ENCODE measurements around the gene FBXO48. TPM values are rescaled to one million over a fixed set of nuclear protein-coding genes. Genes with fewer than 3 reads are reported as not detected.

Gene FBXO48
- total RNA-seq, 2 experiments from 2014 or later, result 0.44 to 0.50 TPM

DNA sequence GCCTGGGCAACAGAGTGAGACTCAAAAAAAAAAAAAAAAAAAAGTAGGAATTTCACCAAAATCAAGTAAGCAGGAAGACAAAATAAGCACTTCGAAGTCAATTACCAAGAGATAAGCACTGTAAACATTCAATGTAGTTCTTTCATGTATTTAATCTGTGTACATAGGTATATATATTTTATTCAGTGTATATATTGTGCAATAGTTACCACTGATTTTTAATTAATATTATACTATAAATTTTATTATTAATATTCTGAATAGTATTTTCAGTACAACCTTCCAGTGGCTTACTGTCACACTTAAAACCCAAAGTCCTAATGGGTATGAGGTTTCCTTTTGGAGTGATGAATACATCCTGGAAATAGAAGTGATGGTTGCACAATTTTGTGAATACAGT lies 9.4 kb upstream of the FBXO48 start:
- H3K9me3 Mint-ChIP-seq, result no peaks in the 10 kb centered on the region
- DNase-seq (no peak), ATAC-seq (ENCODE audit: poor library complexity) (no peak)
- H3K36me3 ChIP-seq (ENCODE audit: insufficient read depth, low read length), result no peaks in the 10 kb centered on the region
- no peak overlapping the region for H3K27ac Mint-ChIP-seq
- H3K36me3 Mint-ChIP-seq (ENCODE audit: low read depth), result no peaks in the 10 kb centered on the region
- TF ChIP-seq, protein P1, sequence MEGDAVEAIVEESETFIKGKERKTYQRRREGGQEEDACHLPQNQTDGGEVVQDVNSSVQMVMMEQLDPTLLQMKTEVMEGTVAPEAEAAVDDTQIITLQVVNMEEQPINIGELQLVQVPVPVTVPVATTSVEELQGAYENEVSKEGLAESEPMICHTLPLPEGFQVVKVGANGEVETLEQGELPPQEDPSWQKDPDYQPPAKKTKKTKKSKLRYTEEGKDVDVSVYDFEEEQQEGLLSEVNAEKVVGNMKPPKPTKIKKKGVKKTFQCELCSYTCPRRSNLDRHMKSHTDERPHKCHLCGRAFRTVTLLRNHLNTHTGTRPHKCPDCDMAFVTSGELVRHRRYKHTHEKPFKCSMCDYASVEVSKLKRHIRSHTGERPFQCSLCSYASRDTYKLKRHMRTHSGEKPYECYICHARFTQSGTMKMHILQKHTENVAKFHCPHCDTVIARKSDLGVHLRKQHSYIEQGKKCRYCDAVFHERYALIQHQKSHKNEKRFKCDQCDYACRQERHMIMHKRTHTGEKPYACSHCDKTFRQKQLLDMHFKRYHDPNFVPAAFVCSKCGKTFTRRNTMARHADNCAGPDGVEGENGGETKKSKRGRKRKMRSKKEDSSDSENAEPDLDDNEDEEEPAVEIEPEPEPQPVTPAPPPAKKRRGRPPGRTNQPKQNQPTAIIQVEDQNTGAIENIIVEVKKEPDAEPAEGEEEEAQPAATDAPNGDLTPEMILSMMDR (IDR thresholded peaks at IDR 0.05), result no peak
- H3K27me3 Mint-ChIP-seq, result no peaks in the 10 kb centered on the region
- no peaks in the 10 kb centered on the region for H3K27me3 ChIP-seq (ENCODE audit: control insufficient read depth in 1 of 2, insufficient read depth in 2 of 2, low read length in 2 of 2)
- H3K4me1 ChIP-seq (ENCODE audit: insufficient read depth, low read length), result no peaks in the 10 kb centered on the region
- H3K4me3 ChIP-seq (ENCODE audit: low read length), result no peak overlapping the region
- no peak overlapping the region for H3K27ac ChIP-seq (ENCODE audit: low read depth in 1 of 2, low read length in 2 of 2)
- ChIA-PET POLR2A (no interaction called here), CTCF (interaction anchor here (0.6 to 1.1 kb wide), 2 partner anchors 39 to 143 kb away, joined by 3 to 5 read pairs; no protein-coding TSS in a partner anchor)
- no peak overlapping the region for H3K4me3 Mint-ChIP-seq
- no peaks in the 10 kb centered on the region for H3K9me3 ChIP-seq (ENCODE audit: control insufficient read depth in 1 of 2, insufficient read depth in 1 of 2, low read length in 2 of 2)
- H3K4me1 Mint-ChIP-seq (ENCODE audit: low read depth), result no peaks in the 10 kb centered on the region
- intact Hi-C loops (cut with DNase I, micrococcal nuclease), result no loop called here

DNA sequence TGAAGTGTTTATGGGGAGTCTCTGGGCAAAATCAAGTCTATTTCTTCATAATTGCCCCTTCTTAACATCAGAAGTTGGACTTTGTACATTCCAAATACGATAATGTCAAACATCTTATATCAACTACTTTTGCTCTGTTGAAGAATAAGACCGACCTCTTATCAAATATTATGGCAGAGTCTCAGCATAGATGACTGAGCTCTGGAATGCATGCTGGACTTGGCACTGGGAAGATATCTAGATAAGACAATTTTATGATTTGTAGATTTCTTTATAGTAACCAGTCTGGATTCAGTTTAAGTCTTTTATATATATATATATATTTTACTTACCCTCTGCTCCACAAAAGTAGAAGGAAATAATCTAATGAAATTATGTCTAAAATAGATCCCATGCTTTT lies 8.5 kb upstream of the FBXO48 start:
- no peak overlapping the region for H3K27ac ChIP-seq (ENCODE audit: low read depth in 1 of 2, low read length in 2 of 2)
- H3K4me1 ChIP-seq (ENCODE audit: insufficient read depth, low read length), result no peaks in the 10 kb centered on the region
- CTCF ChIA-PET, result interaction anchor here (0.6 to 1.7 kb wide), 3 partner anchors 40 to 468 kb away, joined by 3 to 5 read pairs (median 4); no protein-coding TSS in a partner anchor
- no peaks in the 10 kb centered on the region for H3K9me3 ChIP-seq (ENCODE audit: control insufficient read depth in 1 of 2, insufficient read depth in 1 of 2, low read length in 2 of 2)
- intact Hi-C loops (cut with DNase I, micrococcal nuclease), result no loop called here
- Mint-ChIP-seq H3K9me3 (no peaks in the 10 kb centered on the region), H3K27me3 (no peaks in the 10 kb centered on the region), H3K36me3 (ENCODE audit: low read depth) (no peaks in the 10 kb centered on the region), H3K4me1 (ENCODE audit: low read depth) (no peaks in the 10 kb centered on the region), H3K4me3 (no peak overlapping the region), H3K27ac (no peak overlapping the region)
- POLR2A ChIA-PET, result no interaction called here
- H3K27me3 ChIP-seq (ENCODE audit: control insufficient read depth in 1 of 2, insufficient read depth in 2 of 2, low read length in 2 of 2), result no peaks in the 10 kb centered on the region
- no peaks in the 10 kb centered on the region for H3K36me3 ChIP-seq (ENCODE audit: insufficient read depth, low read length)
- ATAC-seq (ENCODE audit: poor library complexity), result no peak
- TF ChIP-seq, protein P1 (IDR thresholded peaks at IDR 0.05), result no peak
- H3K4me3 ChIP-seq (ENCODE audit: low read length), result no peak overlapping the region
- no peak for DNase-seq

DNA sequence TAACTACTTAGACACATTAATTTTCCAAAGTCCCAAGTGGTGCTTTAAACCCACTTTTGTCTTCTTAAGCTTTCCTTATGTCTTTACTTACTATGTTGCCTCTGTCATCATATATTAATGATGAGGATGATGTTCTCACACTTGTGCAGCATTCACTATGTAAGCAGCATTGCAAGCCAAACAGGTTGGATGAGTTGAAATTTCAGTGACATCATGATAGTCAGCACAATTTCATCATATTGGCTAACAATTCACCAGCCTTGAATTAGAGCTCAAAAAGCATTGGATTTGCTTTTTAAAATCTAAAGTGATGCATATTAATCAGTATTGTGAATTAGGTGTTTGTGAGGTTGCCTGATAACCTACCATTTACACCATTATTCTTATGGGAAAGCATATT lies 8.0 kb upstream of the FBXO48 start:
- H3K27me3 ChIP-seq (ENCODE audit: control insufficient read depth in 1 of 2, insufficient read depth in 2 of 2, low read length in 2 of 2), result no peaks in the 10 kb centered on the region
- TF ChIP-seq, protein P1 (IDR thresholded peaks at IDR 0.05), result no peak
- no peaks in the 10 kb centered on the region for H3K27me3 Mint-ChIP-seq
- H3K9me3 ChIP-seq (ENCODE audit: control insufficient read depth in 1 of 2, insufficient read depth in 1 of 2, low read length in 2 of 2), result no peaks in the 10 kb centered on the region
- POLR2A ChIA-PET, result no interaction called here
- no peaks in the 10 kb centered on the region for H3K4me1 ChIP-seq (ENCODE audit: insufficient read depth, low read length)
- H3K4me1 Mint-ChIP-seq (ENCODE audit: low read depth), result no peaks in the 10 kb centered on the region
- H3K27ac ChIP-seq (ENCODE audit: low read depth in 1 of 2, low read length in 2 of 2), result no peak overlapping the region
- ATAC-seq (ENCODE audit: poor library complexity) (no peak), DNase-seq (no peak)
- H3K27ac Mint-ChIP-seq, result no peak overlapping the region
- no peaks in the 10 kb centered on the region for H3K36me3 Mint-ChIP-seq (ENCODE audit: low read depth)
- H3K36me3 ChIP-seq (ENCODE audit: insufficient read depth, low read length), result no peaks in the 10 kb centered on the region
- H3K4me3 Mint-ChIP-seq, result no peak overlapping the region
- H3K9me3 Mint-ChIP-seq, result no peaks in the 10 kb centered on the region
- CTCF ChIA-PET, result interaction anchor here (1.7 kb wide), 1 partner anchor 469 kb away, joined by 4 read pairs; no protein-coding TSS in a partner anchor
- H3K4me3 ChIP-seq (ENCODE audit: low read length), result no peak overlapping the region
- intact Hi-C loops (cut with DNase I, micrococcal nuclease), result no loop called here

Measured in CD4-positive, alpha-beta T cell (primary cell).